ENCODE measurements around the gene CHKB.

GRCh38 chr22:50556703-50557102 is 25.9 kb downstream of the CHKB start:
- TF ChIP-seq, protein P1, sequence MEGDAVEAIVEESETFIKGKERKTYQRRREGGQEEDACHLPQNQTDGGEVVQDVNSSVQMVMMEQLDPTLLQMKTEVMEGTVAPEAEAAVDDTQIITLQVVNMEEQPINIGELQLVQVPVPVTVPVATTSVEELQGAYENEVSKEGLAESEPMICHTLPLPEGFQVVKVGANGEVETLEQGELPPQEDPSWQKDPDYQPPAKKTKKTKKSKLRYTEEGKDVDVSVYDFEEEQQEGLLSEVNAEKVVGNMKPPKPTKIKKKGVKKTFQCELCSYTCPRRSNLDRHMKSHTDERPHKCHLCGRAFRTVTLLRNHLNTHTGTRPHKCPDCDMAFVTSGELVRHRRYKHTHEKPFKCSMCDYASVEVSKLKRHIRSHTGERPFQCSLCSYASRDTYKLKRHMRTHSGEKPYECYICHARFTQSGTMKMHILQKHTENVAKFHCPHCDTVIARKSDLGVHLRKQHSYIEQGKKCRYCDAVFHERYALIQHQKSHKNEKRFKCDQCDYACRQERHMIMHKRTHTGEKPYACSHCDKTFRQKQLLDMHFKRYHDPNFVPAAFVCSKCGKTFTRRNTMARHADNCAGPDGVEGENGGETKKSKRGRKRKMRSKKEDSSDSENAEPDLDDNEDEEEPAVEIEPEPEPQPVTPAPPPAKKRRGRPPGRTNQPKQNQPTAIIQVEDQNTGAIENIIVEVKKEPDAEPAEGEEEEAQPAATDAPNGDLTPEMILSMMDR (IDR thresholded peaks at IDR 0.05; ENCODE audit: control extremely low read depth in 1 of 3, insufficient read depth in 1 of 3, low read depth in 1 of 3, low read length in 3 of 3): no peak
- TF ChIP-seq BCL11A (IDR thresholded peaks at IDR 0.05; ENCODE audit: low read depth in 2 of 2, low read length in 2 of 2) (no peak), CREB1 (IDR thresholded peaks at IDR 0.05) (no peak), POLR2AphosphoS5 (IDR thresholded peaks at IDR 0.05; ENCODE audit: low read depth, low read length) (no peak), RAD21 (IDR thresholded peaks at IDR 0.05 in 1 of 2, conservative IDR thresholded peaks at IDR 0.05 in 1 of 2; ENCODE audit: low read depth in 2 of 2, low read length in 2 of 2) (no peak), SRF (IDR thresholded peaks at IDR 0.05; ENCODE audit: low read depth, low read length) (no peak), KDM5A (IDR thresholded peaks at IDR 0.05; ENCODE audit: low read length) (no peak)
